ENCODE measurements around the gene LINGO4. TPM values are rescaled to one million over a fixed set of nuclear protein-coding genes. Genes with fewer than 3 reads are reported as not detected.

Gene LINGO4
- total and polyA plus RNA-seq, 2 of the 13 experiments (the other 11 are each of a cell fraction or from before 2014, with no cell fraction given): 0.02 to 0.05 TPM

- TF ChIP-seq GMEB2 (CRISPR knock-in tag; IDR thresholded peaks at IDR 0.05; ENCODE audit: low read depth): no peak
- TF ChIP-seq ZNF24 (IDR thresholded peaks at IDR 0.05): no peak
- peak; percentile 99 for TF ChIP-seq SP2 (CRISPR knock-in tag; IDR thresholded peaks at IDR 0.05)
- peak; percentile 86 for TF ChIP-seq ARID4A (CRISPR knock-in tag; IDR thresholded peaks at IDR 0.05; ENCODE audit: borderline replicate concordance)
- TF ChIP-seq GATAD1 (CRISPR knock-in tag; IDR thresholded peaks at IDR 0.05): peak; percentile 78
- peak; percentile 50; the same call in 1 of the 2 replicates for TF ChIP-seq CBFB (CRISPR knock-in tag; IDR thresholded peaks at IDR 0.05)
- TF ChIP-seq ZNF782 (CRISPR knock-in tag; IDR thresholded peaks at IDR 0.05; ENCODE audit: borderline replicate concordance): peak; percentile 61; the same call in 1 of the 2 replicates
- TF ChIP-seq ZNF230 (CRISPR knock-in tag; IDR thresholded peaks at IDR 0.05): peak; percentile 61; the same call in 1 of the 2 replicates
- TF ChIP-seq ZNF800 (CRISPR knock-in tag; IDR thresholded peaks at IDR 0.05): peak; percentile 39; the same call in 1 of the 2 replicates
- TF ChIP-seq ARID3A (IDR thresholded peaks at IDR 0.05; ENCODE audit: low read depth, low read length): no peak
- no peak for TF ChIP-seq HNF4A (CRISPR knock-in tag; IDR thresholded peaks at IDR 0.05)
- no peak for TF ChIP-seq ZNF513 (CRISPR knock-in tag; conservative IDR thresholded peaks at IDR 0.05)
Measured at GRCh38 chr1:151790071-151790939, 14.9 kb downstream of the LINGO4 start, which contains the start of gene TDRKH (continued).

Measured in HepG2 (cell line).